ENCODE measurements around the gene CDKN2A.
A peak's percentile ranks its signal among the peaks of the same experiment; 100 is the strongest.

Gene CDKN2A

DNA sequence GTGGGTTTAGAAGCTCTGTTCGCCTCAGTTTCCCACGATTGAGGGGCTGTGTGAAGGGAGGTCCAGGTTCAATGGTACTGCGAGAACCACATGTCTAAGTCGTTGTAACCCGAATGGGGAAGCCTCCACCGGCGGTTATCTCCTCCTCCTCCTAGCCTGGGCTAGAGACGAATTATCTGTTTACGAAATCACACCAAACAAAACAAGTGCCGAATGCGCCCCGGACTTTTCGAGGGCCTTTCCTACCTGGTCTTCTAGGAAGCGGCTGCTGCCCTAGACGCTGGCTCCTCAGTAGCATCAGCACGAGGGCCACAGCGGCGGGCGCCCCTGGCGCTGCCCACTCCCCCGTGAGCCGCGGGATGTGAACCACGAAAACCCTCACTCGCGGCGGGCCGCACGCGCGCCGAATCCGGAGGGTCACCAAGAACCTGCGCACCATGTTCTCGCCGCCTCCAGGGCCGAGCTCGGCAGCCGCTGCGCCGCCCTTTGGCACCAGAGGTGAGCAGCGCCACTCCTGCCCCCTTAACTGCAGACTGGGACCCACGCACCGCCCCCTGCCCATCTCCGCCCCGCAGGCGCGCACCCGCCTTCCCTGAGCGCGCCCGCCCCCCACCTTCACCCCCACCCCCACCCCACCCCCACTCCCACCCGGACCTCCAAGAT lies at the start of gene CDKN2A:
Gene CDKN2A (minus strand): TSS at position 500 of the 663 bp plus-strand sequence.
- DNase-seq (ENCODE audit: low read depth in 1 of 2, low spot score in 1 of 2) = no peak

DNA sequence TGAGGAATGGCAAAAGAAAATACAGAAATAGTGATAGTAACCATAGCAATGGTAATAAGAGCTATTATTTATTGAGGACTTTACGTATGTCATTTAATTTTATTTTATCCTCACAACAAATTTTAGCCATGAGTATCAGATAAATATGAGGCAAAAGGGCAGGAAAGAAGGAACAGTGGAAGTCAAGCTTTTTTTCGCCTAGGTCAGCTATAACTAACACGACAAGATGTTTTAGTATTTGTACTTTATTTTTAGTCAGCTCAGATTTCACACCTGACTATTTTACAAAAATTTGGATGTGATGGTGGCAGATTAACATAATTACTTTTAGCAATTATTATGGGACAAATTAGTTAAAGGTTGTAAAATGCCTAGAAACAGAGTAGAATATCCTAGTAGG lies 49.7 kb upstream of the CDKN2A start:
- no peak for DNase-seq (ENCODE audit: low read depth in 1 of 2, low spot score in 1 of 2)

DNA sequence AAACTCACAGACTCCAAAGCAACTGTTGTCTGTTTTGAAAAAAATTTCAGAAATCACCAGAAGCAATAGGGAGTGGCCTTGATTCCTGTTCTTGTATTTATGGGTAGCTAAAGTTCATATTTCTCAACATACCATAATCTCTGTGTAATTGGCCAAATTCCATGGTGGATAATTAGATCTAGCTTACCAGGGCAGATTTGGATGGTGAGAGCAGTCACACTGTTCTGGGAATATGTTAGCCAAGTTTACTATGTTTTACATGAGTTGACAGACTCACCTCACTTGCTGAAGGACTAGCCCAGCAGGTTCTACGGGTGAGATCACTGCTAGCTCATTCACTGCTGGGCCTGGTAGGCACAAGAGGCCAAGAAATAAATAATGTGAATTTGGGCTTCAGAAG lies 47.6 kb upstream of the CDKN2A start:
- DNase-seq (ENCODE audit: low read depth in 1 of 2, low spot score in 1 of 2) = no peak

DNA sequence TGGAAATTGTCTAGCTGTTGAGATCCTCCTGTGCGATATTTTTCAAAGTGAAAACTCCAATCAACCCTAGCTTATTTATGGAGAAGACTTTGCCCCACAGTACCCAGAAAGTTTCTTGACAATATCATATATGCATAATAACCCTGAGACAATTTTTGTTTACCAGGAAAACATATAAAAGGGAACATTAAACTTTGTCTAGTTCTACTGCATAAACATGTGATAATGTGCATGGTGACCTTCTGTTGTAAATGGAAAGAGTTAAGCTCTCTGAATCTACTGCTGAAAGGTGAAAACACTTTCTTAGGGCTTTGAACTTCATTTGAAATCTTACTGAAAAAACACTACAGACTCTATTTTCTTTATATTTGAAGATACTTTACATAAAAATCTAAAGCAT lies 47.2 kb upstream of the CDKN2A start:
- no peak for DNase-seq (ENCODE audit: low read depth in 1 of 2, low spot score in 1 of 2)

DNA sequence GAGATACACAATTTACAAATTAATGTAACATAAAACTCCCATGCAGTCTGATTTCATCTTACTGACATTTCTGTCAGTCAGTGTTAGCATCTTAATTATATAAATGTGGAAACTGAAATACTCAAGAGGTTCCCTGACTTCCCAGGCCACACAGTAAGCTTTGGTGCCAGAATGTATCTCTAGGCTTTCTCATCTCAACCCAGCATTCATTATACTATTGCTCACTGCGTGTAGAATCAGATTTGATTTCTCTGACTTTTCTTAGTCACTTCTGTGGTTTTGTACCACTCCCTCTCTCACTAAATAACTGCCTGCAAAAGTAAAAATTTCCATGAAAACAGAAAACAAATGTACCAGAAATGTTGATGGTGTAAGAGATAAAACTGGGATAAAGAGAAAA lies 46.6 kb upstream of the CDKN2A start:
- no peak for DNase-seq (ENCODE audit: low read depth in 1 of 2, low spot score in 1 of 2)

DNA sequence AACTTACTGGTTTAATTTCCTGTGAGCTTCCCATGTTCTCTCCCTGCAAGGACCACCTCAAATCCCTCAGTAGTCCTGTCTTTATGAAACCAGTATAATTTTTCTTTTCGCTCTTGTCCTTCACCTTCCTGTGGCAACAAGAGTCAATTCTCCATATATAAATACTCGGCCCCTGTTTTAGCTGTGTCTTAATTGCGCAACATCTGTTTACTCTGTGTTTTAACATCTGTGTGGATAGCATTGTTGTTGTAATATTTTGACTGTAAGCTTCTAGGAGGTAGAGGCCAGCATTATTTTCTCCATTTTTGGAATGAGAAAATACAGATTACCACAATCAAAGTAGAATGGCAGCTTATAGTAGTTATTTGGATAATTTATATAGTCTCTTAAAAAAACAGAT lies 45.1 kb upstream of the CDKN2A start:
- DNase-seq (ENCODE audit: low read depth in 1 of 2, low spot score in 1 of 2) = no peak

DNA sequence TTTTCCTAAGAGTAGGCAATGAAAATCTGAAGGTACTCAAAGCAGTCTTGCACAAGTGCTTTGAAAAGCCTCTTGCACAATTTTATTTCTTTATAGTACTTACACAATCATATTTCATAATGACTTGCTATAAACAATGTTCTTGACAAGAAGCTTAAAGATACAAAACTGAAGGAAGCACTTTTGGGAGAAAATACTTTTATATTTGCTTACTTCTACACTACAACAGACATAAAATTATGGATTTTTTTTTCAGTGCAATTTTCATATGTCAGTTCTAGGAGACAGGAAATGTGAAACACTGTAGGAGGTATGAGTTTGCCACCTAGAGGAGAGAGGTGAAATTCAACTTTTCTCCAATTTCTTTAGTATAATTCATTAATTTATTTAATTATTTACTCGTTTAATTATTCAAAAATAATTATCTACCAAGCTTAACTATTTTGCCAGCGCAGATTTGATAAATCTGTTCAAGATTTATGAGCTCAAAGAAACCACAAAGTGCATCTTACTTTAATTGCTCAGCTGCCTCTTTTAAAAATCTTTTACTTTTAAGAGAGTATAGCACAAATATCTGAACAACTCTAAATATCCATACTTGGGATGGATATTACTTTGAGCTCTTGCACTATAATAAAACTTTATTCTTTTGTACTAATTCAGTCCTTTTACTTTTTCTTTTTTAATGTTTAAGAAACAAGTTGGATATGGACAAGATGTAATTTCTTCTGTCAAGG lies 43.9 kb upstream of the CDKN2A start:
- DNase-seq (ENCODE audit: low read depth in 1 of 2, low spot score in 1 of 2) = no peak

DNA sequence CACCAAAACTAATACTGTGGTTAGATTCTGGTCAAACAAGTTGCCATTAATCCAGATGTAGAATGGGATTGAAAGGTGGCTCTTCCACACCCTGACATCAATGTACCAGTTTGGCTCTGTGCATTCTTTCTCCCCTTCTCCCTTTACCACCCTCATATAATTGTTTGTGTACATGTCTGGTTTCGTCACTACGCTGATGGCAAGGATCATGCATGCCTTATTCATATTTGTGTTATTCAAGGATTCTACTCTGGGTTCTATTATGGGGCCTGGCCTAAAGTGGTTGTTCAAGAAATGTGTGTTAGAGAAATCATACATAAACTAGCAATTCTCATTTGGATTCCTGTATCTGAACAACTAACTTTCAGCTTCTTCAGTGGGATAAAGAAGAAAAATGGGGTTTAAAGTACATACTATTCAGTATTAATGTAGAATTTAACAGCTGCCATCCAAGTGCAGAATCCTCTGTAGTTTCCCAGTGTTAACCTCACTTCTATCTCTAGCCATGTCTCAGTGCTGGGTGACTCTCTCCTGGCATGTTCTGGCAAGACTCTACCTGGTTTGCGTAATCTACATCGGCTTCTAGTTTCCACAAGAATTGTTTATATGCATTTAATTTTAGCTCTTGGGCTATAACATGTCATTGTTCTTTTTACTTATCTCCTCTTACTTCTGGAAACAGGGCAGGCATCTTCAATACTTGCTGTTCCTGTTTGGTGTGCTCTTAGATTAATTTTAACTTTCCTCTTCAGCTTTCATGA lies 42.9 kb upstream of the CDKN2A start:
- DNase-seq (ENCODE audit: low read depth in 1 of 2, low spot score in 1 of 2) = no peak

DNA sequence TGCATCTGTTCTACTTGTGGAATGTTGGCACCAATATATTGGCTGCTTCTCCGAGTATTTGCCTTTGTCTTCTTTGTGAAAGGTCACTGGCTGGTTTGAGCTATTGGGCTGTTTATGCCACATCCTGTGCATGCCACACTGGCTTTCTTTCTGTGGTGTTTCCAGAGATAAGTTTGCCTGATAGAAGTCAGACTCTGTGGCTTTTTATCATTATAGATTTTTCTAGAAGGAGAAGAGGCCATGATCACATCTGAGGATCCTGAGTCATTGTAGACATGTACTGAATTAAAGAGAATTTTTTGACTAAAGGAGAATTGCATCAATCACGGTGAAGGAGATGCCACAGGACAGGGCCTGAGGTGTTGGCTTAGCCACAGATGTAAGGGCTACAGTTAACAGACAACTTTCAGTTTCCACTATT lies 41.4 kb upstream of the CDKN2A start:
- no peak for DNase-seq (ENCODE audit: low read depth in 1 of 2, low spot score in 1 of 2)

DNA sequence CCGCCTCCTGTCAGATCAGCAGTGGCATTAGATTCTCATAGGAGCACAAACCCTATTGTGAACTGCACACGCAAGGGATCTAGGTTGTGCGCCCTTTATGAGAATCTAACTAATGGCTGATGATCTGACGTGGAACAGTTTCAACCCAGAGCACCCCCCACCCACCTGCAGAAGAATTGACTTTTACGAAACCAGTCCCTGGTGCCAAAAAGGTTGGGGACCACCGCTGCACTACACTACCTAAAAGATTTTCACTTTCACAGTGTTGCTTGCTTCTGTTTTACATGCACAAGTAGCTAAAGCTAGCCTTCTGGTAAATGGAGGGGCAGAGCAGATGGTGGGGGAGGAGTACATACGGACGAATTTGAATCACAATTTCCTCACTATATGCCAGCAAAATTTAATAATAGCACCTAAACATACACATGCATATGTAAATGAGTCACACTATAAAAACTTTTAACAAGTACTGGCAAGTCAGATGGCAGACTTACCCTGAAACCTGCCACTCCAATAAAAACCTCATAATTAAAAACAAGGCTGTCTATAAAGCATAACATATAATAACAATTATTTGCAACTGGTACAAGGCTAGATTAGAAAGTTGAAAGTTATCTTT lies 38.9 kb upstream of the CDKN2A start:
- no peak for DNase-seq (ENCODE audit: low read depth in 1 of 2, low spot score in 1 of 2)

DNA sequence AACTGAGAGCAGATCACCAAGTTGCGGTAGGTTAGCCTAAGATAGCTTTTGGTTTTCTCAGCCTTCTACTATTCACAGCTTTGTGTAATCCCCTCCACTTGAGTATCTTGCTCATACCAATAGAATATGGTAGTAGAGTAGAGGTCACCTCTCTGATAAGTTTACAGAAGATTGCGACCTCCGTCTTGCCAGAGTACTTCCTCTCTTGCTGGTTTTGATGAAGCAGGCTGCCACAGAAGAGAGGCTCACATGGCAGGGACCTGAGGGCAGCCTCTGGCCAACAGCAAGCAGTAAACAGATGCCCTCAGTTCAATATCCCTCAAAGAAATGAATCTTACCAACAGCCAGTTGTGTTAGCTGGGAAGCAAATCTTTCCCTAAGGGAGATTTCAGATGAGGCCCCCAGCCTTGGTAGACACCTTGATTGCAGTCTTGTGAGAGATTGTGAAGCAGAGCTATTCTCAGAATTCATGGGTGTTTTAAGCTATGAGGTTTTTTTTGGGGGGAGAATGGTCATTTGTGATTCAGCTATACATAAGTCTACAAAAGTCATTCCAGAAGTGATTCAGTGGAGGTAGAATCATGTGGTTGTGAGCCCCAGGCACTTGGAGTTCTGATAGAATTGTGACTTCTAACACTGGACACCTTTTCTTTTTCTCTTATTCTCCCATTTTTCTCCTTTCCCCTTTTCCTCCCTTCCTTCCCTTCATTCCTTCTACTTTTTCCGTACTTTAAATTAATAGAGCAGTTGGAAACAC lies 37.6 kb upstream of the CDKN2A start:
- DNase-seq (ENCODE audit: low read depth in 1 of 2, low spot score in 1 of 2) = no peak

DNA sequence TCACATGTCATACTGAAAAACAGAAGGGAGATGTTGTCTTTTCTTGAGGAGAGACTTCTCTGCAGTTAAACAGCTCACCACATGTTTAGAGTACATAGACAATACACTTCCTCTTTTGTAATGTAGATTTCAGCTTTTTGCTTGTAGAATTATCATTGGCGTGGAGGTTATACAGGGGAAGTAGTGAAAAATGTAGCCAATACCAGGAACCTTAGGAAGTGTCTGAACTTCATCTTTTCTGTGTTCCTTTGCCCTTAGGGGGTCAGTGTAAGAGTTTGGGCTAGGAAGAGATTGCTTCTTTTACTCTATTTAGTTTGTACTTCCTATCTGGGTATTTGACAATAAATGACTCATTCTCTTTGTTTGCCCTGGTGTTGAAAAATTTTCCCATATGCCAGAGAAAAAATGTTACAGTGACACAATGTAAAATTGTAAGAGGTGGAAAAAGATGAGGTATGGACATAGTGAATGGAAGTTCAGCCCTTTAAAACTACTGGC lies 36.0 kb upstream of the CDKN2A start:
- DNase-seq (ENCODE audit: low read depth in 1 of 2, low spot score in 1 of 2) = no peak

DNA sequence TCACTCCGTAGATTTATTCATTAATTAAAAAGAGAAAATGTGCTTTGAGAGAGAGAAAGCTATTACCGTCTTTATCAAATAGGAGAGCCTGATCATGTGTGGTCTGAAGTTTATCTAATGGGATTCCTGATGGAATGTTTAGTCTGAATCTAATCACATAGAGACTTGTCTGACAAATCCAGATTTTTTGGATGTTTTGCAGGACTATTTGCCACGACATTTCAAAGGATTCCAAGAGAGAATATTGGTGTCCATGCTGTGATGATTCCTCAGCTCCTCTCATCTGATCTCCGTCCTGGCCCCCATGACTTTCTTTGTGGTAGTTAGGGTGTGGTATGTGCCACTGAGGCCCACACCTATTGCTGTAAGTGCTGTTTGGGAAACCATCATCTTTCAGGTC lies 35.0 kb upstream of the CDKN2A start:
- DNase-seq (ENCODE audit: low read depth in 1 of 2, low spot score in 1 of 2) = no peak

DNA sequence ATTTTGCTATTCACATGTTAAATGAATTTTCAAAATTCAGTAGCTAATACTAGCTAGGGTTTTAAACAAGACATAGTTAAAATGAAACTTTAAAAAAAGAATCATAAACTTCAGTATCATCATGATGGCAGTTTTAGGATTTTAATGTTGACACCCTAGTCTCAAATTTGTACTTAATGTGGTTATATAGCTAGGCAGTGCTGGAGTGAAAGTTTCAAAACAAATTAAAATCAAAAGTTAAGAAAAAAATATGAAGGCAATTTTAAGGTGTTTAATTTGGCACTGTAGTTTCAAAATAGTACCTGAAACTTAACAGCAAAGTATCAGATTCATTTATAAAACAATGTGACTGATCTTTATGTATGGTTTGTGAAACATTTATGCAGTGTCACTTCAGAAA lies 34.2 kb upstream of the CDKN2A start:
- DNase-seq (ENCODE audit: low read depth in 1 of 2, low spot score in 1 of 2) = no peak

DNA sequence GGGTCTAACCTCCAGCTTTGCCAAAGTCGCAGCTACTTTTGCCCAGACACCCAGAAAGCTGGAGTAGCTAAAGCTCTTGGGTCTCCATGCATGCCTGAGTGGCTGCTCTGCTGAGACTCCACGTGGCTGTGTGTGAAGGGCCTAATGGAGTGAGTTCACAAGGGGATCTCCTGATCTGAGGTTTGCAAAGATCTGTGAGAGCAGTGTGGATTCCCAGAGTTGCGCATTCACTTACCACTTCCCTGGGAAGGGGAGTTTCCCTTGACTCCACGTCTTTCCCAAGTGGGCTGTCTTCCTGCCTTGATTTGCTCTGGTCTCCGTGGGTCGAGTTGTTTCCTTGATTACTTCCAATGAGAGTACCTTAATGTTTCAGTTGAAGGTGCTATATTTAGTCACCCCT lies 32.5 kb upstream of the CDKN2A start:
- DNase-seq (ENCODE audit: low read depth in 1 of 2, low spot score in 1 of 2) = no peak

DNA sequence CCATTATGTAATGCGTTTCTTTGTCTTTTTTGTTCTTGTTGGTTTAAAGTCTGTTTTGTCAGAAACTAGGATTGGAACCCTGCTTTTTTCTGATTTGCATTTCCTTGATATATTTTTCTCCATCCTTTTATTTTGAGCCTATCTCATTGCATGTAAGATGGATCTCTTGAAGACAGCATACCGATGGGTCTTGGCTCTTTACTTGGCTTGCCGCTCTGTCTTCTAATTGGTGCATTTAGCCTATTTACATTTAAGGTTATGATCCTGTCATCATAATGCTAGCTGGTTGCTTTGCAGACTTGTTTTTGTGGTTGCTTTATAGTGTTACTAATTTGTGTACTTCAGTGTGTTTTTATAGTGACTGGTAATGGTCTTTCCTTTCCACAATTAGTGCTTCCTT lies 28.2 kb upstream of the CDKN2A start:
- DNase-seq (ENCODE audit: low read depth in 1 of 2, low spot score in 1 of 2) = no peak

DNA sequence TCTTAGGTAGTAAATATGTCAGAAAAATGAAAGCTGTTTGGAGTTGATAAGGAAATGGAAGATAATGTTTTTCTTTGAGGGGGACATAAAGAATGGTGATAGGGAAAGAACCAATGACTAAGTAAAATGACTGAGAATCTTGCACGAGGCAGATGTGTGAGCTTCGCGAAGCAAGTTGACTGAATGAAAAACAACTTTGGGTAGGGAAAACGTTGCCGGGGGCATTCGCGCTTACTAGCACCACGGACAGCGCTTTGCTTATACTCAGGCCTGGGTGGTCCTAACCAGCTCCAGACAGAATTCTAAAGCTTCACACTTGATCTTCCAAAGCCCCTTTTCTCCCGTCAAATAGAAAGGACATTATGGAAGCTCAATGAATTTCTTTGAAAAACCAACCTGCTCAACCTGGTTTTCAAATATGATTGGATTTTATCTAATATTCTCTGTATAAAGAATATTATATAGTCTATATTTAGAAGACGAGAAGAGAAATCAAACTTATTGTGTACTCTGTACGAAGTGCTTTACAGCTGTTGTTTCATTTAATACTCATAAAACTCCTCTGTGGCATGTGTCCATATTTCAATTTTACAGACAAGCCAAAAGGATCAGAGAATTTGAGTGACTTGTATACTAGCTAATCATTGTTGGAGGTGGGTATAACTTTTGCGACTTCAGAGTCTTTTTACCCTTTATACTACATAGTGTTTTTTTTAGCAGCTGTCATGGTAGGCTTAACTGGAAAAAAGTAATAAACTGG lies 16.9 kb upstream of the CDKN2A start:
- DNase-seq (ENCODE audit: low read depth in 1 of 2, low spot score in 1 of 2) = no peak

DNA sequence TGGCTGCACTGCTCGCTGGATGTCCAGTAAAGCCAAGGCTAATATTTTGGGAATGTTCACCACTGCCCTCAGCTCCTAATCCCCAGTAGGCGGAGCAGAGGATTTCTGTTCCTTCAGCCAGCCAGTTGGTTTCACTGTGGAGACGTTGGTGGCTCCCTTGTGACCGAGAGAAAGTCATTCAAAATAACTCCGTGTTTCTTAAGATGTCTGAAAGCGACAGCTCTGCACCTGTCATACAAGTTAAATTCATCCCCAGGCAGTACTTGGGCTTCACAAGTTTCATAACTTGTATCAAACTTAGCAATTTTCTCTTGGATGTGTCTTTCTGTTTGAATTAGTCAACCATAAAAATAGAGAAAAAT lies 15.3 kb upstream of the CDKN2A start:
- DNase-seq (ENCODE audit: low read depth in 1 of 2, low spot score in 1 of 2) = no peak

DNA sequence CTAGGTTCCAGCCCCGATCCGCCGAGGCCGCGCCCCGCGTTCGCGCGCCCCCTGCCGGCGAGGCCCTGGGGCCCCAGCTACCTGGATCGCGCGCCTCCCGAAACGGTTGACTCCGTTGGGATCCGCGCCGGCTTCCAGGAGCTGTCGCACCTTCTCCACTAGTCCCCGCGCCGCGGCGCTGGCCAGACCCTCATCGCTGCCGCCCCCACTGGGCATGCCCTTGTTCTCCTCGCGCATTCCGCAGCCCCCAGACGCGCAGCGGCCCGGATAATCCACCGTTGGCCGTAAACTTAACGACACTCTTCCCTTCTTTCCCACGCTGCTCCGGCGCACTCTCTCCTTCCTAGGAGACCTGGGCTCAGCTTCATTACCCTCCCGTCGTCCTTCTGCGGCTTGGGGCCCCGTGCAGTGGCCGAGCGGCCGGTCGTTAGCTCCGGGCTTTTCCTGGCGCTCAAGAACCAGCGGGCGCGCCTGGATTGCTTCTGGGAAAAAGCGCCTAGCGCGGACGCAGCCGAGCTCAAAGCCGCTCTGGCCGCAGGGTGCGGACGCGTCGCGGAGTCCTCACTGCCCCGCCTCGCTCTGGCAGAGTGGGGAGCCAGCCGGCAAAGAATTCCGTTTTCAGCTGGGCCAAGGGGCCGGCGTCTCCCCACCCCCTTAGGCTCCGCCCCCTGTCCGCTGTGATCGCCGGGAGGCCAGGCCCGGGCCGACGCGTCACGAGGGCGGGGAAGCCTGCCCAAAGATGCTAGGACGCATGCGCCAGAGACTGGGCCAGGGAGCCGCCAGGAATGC lies 14.7 kb upstream of the CDKN2A start, which contains the start of gene CDKN2B:
Gene CDKN2B (minus strand): TSS at position 589 of the 789 bp plus-strand sequence. CDS start 352 bp downstream, at position 237.
- peak; percentile 30 to 52 for DNase-seq (ENCODE audit: low read depth in 1 of 2, low spot score in 1 of 2)

Measured in stimulated activated CD4-positive, alpha-beta T cell treated with anti-CD3 and anti-CD28 coated beads, Interleukin-15, amount 100 ng/mL, for 1 hour (primary cell).